NB4 (cell line): Measurements from ENCODE around the gene OFD1.

Experiments used
- CTCF ChIP-seq: IDR thresholded peaks from one replicate; pipeline ENCODE4 v1.5.1; 2012; ENCODE audit warnings: low read depth, low read length
- MAX ChIP-seq: IDR thresholded peaks from 2 replicates; pipeline ENCODE4 v1.6.1; 2011; ENCODE audit warnings: low read depth, low read length
- POLR2A ChIP-seq: IDR thresholded peaks from 2 replicates; pipeline ENCODE4 v1.6.1; 2011; ENCODE audit warnings: mild to moderate bottlenecking; ENCODE audit not compliant: insufficient read length; ENCODE audit errors: extremely low read depth

GRCh38 chrX:13721371-13721770 is 13.2 kb upstream of the OFD1 start:
- no peak for TF ChIP-seq CTCF
- TF ChIP-seq MAX, result no peak
- TF ChIP-seq POLR2A, result no peak
